SK-N-SH (cell line): Measurements from ENCODE around the gene NFIA.

Experiments used
- CTCF ChIP-seq: fragments of 200-600 bp; sonication (generic); IDR thresholded peaks from 2 replicates; pipeline ENCODE4 v1.6.1; 2017; ENCODE audit warnings: antibody characterized with exemption, mild to moderate bottlenecking, moderate library complexity
- FOSL2 ChIP-seq: IDR thresholded peaks from 2 replicates; pipeline ENCODE4 v1.4.0; 2012; ENCODE audit warnings: low read depth, mild to moderate bottlenecking, moderate library complexity, borderline replicate concordance
- RAD21 ChIP-seq: IDR thresholded peaks from 2 replicates; pipeline ENCODE4 v1.6.1; 2012; ENCODE audit warnings: mild to moderate bottlenecking, low read length

GRCh38 chr1:61279570-61279969 lies 197.2 kb downstream of the NFIA start:
- no peak for TF ChIP-seq CTCF
- no peak for TF ChIP-seq FOSL2
- no peak for TF ChIP-seq RAD21
